WI38 (cell line): ENCODE measurements around the gene SAMD8.

Source experiments
- H3K4me3 ChIP-seq: 2 replicates; pipeline ENCODE4 v1.5.1; 2011; ENCODE audit warnings: low read depth, mild to moderate bottlenecking, control low read depth, low read length
- TF ChIP-seq, protein P1 (sequence below): IDR thresholded peaks from 2 replicates; pipeline ENCODE4 v1.5.1; 2012; ENCODE audit warnings: low read depth, mild to moderate bottlenecking, control low read depth, low read length

The SAMD8 gene

DNA sequence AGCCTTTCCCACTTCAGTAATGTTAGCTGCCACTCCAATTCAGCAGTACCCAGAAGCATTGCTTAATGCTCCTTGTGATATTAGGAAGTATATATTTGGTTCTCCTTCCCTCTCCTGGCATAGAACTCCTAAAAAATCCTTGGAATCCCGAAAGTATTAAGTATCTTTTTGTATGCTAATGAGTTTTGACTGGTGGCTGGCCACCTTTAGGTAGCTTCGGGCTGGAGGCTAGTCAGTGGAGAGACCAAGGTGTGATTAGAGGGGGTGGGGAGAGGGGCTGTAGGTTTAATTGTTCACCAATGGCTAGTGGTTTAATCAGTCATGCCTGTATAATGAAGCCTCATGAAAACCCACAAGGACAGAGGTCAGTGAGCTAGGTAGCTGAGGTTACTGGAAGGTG, 112.1 kb downstream of the SAMD8 start:
- no peak overlapping the region for H3K4me3 ChIP-seq
- TF ChIP-seq, protein P1, sequence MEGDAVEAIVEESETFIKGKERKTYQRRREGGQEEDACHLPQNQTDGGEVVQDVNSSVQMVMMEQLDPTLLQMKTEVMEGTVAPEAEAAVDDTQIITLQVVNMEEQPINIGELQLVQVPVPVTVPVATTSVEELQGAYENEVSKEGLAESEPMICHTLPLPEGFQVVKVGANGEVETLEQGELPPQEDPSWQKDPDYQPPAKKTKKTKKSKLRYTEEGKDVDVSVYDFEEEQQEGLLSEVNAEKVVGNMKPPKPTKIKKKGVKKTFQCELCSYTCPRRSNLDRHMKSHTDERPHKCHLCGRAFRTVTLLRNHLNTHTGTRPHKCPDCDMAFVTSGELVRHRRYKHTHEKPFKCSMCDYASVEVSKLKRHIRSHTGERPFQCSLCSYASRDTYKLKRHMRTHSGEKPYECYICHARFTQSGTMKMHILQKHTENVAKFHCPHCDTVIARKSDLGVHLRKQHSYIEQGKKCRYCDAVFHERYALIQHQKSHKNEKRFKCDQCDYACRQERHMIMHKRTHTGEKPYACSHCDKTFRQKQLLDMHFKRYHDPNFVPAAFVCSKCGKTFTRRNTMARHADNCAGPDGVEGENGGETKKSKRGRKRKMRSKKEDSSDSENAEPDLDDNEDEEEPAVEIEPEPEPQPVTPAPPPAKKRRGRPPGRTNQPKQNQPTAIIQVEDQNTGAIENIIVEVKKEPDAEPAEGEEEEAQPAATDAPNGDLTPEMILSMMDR = no peak

DNA sequence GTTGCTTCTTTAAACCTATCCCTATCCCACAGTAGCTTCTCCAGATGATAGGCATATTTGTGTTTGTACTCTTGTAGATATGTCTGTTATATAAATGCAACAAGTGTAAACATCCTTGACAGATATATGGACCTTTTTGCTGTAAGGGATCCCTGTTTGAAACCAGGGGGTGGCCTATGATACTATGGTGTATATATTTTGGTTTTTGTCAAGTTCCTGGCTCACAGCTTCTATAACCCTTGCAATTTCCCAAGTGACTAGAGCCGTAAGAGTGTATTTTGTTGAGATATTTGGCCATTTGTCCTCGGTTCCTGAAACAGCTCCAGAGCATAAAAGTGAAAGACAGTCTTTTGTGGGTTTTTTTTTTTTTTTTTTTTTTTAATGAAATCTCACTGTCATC, 114.6 kb downstream of the SAMD8 start:
- no peak overlapping the region for H3K4me3 ChIP-seq
- TF ChIP-seq, protein P1 = no peak

DNA sequence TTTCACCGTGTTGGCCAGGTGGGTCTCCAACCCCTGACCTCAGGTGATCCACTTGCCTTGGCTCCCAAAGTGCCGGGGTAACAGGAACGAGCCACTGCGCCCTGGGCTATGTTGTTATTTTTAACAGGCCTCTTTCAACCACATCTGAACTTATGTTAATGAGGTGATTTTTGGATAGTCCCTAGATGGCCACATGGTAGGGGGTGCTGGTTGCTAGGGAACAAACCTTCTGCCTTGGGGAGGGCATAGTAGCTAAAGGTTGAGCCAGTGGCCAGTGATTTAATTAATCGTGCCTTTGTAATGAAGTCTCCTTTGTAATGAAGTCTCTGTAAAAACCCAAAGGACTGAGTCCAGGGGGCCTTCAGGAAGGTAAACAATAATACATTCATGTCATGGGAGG, 115.2 kb downstream of the SAMD8 start:
- TF ChIP-seq, protein P1 = no peak

DNA sequence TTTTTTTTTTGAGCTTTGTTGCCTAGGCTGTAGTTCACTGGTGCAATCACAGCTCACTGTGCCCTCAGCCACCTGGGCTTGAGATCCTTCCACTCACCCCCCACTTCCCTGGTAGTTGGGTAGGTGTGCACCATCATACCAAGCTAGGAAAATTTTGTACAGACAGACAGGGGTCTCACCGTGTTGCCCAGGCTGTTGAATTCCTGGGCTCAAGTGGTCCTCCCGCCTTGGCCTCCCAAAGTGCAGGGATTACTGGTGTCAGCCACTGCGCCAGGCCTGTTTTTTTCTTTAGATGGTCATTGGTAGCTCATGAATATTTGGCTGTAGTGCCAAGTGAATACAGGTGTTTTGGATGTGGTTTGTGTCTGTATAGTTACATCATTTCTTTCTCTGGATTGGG, 116.8 kb downstream of the SAMD8 start:
- TF ChIP-seq, protein P1 = no peak

More for the DNA sequence above, 115.2 kb downstream of the SAMD8 start:
- H3K4me3 ChIP-seq = no peak overlapping the region

DNA sequence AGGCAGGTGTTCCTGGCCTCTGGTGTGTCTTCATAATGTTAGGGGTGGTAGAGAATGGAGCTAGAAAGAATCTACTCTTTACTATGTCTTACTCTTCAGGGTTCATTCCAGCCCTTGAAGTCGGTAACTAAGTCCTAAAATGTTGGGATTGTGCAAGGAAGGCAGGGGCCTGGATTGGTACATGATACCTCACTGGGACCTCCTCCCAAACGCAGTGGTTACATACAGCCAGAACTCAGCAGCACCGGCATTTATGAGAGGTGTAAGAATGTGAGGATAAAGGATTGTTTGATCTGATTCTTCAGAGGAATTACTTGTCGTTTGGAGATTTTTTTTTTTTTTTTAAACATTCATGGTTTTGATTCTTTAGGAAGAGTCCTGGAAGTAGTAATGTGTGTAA, 117.4 kb downstream of the SAMD8 start:
- no peak overlapping the region for H3K4me3 ChIP-seq
- TF ChIP-seq, protein P1 = no peak

More for the DNA sequence above, 116.8 kb downstream of the SAMD8 start:
- no peak overlapping the region for H3K4me3 ChIP-seq

DNA sequence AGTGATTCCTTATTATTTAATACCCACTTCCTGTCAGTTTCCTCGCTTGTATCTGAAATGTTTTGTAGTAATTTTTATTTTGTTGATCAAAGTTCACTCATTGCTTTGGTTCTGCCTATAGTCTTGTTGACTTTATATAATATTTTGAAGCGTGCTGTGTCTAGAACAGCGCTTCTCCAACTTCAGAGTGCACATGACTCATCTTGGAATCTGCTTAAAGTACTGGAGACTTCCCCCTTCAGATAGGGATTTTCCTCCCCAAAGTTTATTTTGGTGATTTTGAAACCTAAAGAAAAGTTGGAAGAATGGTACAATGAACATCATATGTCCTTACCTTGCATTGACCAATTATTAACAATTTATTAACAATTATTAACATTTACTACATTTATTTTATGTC, 118.5 kb downstream of the SAMD8 start:
- no peak overlapping the region for H3K4me3 ChIP-seq
- TF ChIP-seq, protein P1 = no peak

DNA sequence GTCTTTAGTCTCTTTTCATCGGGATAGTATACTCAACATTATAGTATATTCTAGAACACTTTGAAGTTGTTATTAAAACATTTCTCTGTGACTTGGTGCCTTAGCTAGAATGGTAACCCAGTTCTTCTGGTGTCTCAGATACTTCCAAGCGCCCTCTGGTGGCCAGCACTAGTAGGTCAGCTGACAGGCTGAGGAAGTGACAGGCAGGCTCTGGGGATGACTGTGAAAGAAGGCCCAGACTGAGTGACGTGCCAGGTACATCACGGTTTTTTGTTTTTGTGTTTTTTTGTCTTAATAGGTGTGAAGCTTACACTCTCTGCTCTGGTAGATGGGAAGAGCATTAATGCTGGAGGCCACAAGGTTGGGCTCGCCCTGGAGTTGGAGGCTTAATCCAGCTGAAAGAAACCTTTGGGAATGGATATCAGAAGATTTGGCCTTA, 119.2 kb downstream of the SAMD8 start:
- TF ChIP-seq, protein P1 = peak; percentile 85

More for the DNA sequence above, 119.2 kb downstream of the SAMD8 start:
- no peak overlapping the region for H3K4me3 ChIP-seq
